Measurements from ENCODE around the gene TPCN2. TPM values are rescaled to one million over a fixed set of nuclear protein-coding genes. Genes with fewer than 3 reads are reported as not detected.

The TPCN2 gene
- total RNA-seq, 1 donor from 2014 or later, result 14.2 TPM

- Mint-ChIP-seq H3K27ac (ENCODE audit: unreplicated experiment) (no peak overlapping the region), H3K4me3 (no peak overlapping the region), H3K27me3 (ENCODE audit: low read depth) (no peaks in the 10 kb centered on the region), H3K36me3 (ENCODE audit: low read depth) (peaks cover 5% of the 10 kb centered on the region), H3K4me1 (peaks cover 6% of the 10 kb centered on the region), H3K9me3 (no peaks in the 10 kb centered on the region)
- DNase-seq (ENCODE audit: low read depth, low spot score), result no peak
- TF ChIP-seq CTCF (conservative IDR thresholded peaks at IDR 0.05), result no peak
These were observed 29.8 kb downstream of the TPCN2 start for GRCh38 chr11:69078508-69078907.

- H3K9me3 Mint-ChIP-seq, result no peaks in the 10 kb centered on the region
- no peak for TF ChIP-seq CTCF (conservative IDR thresholded peaks at IDR 0.05)
- no peak for DNase-seq (ENCODE audit: low read depth, low spot score)
- peaks cover 6% of the 10 kb centered on the region for H3K4me1 Mint-ChIP-seq
- H3K27ac Mint-ChIP-seq (ENCODE audit: unreplicated experiment), result no peak overlapping the region
- no peaks in the 10 kb centered on the region for H3K27me3 Mint-ChIP-seq (ENCODE audit: low read depth)
- H3K4me3 Mint-ChIP-seq, result no peak overlapping the region
- peaks cover 5% of the 10 kb centered on the region for H3K36me3 Mint-ChIP-seq (ENCODE audit: low read depth)
These were observed 30.3 kb downstream of the TPCN2 start for GRCh38 chr11:69078930-69079605.

GRCh38 chr11:69079661-69080256, 31.0 kb downstream of the TPCN2 start:
- H3K27me3 Mint-ChIP-seq (ENCODE audit: low read depth), result no peaks in the 10 kb centered on the region
- peaks cover 5% of the 10 kb centered on the region for H3K36me3 Mint-ChIP-seq (ENCODE audit: low read depth)
- H3K9me3 Mint-ChIP-seq, result no peaks in the 10 kb centered on the region
- H3K4me1 Mint-ChIP-seq, result peaks cover 6% of the 10 kb centered on the region
- H3K27ac Mint-ChIP-seq (ENCODE audit: unreplicated experiment), result no peak overlapping the region
- DNase-seq (ENCODE audit: low read depth, low spot score), result no peak
- TF ChIP-seq CTCF (conservative IDR thresholded peaks at IDR 0.05), result no peak
- no peak overlapping the region for H3K4me3 Mint-ChIP-seq

- no peaks in the 10 kb centered on the region for H3K27me3 Mint-ChIP-seq (ENCODE audit: low read depth)
- no peaks in the 10 kb centered on the region for H3K9me3 Mint-ChIP-seq
- H3K4me3 Mint-ChIP-seq, result no peak overlapping the region
- peak overlapping the region; percentile 93 for H3K27ac Mint-ChIP-seq (ENCODE audit: unreplicated experiment)
- TF ChIP-seq CTCF (conservative IDR thresholded peaks at IDR 0.05), result no peak
- DNase-seq (ENCODE audit: low read depth, low spot score), result no peak
- peaks cover 2% of the 10 kb centered on the region for H3K4me1 Mint-ChIP-seq
- peaks cover 5% of the 10 kb centered on the region for H3K36me3 Mint-ChIP-seq (ENCODE audit: low read depth)
These were observed 31.7 kb downstream of the TPCN2 start for GRCh38 chr11:69080257-69080995.

GRCh38 chr11:69081180-69081579, 32.4 kb downstream of the TPCN2 start:
- no peak for TF ChIP-seq CTCF (conservative IDR thresholded peaks at IDR 0.05)
- no peaks in the 10 kb centered on the region for H3K27me3 Mint-ChIP-seq (ENCODE audit: low read depth)
- H3K27ac Mint-ChIP-seq (ENCODE audit: unreplicated experiment), result no peak overlapping the region
- no peak for DNase-seq (ENCODE audit: low read depth, low spot score)
- H3K9me3 Mint-ChIP-seq, result no peaks in the 10 kb centered on the region
- H3K4me1 Mint-ChIP-seq, result no peaks in the 10 kb centered on the region
- peaks cover 5% of the 10 kb centered on the region for H3K36me3 Mint-ChIP-seq (ENCODE audit: low read depth)
- no peak overlapping the region for H3K4me3 Mint-ChIP-seq

All from neural crest cell (in vitro differentiated cells).